Fibroblast of skin of left biceps (primary cell): ENCODE data around the gene LONRF3.
"Not testable (repeated sequence)": the region's sequence is repeated elsewhere in the genome, so short reads cannot be mapped to it uniquely, and the experiment has no call there.

Experiments
- DNase-seq, 2 experiments: peaks; one replicate each; pipeline ENCODE4 v3.0.0-alpha.2; 2013; ENCODE audit warnings: low read depth in 2 of 2

LONRF3 gene

DNA sequence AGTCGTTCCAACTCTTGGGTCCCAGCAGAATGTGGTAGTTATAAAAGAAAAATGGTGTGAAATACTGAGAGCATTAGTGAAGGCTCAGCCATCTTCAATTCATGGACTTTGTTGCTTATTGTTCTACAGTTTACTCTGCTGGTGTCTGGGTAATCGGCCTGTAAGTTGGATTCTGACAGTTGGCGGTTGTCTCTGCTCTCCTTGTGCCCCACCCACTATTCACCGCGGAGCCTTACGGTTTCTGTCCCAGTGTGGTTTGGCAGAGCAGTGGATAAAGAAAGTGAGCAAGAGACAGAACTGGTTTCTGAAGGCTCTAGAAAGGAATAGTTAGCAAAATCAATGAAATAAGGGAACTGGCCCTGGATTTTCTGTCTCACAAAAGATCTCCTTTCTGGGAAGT is 9.1 kb downstream of the LONRF3 start:
- no peak for DNase-seq

DNA sequence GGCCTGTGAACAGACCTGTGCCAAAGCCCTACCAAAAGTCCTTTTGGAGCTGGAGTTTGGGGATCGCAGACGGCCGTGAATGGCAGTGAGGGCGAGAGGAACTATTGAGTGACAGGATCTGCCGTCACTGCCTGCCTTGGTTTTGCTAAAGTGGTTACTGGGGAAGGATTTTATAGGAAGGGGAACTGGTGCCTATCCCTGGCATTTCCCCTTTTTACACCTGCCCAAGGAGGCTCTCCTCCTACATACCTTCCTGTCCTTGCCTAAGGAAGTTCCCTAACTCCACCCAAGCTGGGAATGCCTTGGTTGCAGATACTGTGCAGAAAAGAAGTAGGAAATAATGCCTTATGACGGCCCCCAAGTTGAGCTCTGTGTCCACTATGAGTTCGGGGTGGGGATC is 14.5 kb downstream of the LONRF3 start:
- no peak for DNase-seq

DNA sequence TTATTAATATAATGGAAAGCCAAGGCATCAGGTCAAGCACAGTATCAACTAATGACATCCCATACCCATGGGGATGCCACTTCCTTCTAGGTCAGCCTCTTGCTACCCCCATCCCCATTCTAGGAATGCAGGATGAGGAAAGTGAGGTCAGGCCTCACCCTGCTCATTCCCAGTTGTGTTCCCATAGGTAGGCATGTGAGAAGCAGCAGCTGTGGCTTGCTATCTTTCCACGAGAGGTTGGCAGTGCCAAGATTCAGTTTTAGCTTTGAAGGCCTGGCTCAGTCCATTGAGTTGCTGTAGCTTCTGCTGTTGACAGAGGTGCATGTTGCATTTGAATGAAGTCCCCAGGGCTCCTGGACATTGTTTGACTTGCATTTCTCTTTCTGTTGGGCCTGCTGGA is 15.5 kb downstream of the LONRF3 start:
- no peak for DNase-seq

DNA sequence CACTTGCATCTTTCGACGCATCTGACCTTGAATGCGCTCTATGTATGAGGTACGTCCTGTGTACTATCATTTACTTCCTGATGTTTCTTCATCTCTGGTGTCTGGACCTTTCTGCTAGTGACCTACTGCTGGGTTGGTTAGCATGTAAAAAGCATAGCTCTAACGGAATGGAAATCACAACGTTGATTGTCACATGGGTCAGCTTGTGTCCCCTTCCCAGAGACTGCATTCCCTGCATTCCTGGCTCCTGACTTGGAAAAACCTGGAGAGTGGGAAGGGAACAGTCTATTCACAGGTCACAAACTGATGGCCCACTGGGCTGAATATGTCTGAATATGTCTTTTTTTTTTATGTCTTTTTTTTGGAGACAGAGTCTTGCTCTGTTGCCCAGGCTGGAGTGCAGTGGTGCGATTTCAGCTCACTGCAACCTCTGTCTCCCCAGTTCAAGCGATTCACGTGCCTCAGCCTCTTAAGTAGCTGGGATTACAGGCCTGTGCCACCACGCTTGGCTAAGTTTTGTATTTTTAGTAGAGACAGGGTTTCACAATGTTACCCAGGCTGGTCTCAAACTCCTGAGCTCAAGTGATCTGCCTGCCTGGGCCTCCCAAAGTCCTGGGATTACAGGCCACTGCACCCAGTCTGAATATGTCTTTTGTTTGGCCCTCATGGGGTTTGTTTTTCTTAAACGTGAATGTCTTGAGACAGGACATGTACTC is 16.3 kb downstream of the LONRF3 start:
- no peak for DNase-seq

DNA sequence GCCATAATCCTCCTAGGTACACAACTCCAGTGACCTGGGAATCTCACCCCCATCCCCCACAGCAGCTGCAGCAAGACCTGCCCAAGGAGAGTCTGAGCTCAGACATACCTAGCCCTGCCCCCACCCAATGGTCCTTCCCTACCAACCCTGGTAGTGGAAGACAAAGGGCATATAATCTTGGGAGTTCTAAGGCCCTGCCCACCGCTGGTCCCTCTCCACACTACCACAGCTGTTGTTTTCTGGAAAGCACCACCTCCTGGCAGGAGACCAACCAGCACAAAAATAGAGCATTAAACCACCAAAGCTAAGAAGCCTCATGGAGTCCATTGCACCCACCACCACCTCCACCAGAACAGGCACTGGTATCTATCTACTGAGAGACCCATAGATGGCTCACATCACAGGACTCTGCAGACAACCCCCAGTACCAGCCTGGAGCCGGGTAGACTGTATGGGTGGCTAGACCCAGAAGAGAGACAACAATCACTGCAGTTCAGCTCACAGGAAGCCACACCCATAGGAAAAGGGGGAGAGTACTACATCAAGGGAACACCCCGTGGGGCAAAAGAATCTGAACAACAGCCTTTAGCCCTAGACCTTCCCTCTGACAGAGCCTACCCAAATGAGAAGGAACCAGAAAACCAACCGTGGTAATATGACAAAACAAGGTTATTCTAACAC is 18.2 kb downstream of the LONRF3 start:
- not testable (repeated sequence) for DNase-seq

DNA sequence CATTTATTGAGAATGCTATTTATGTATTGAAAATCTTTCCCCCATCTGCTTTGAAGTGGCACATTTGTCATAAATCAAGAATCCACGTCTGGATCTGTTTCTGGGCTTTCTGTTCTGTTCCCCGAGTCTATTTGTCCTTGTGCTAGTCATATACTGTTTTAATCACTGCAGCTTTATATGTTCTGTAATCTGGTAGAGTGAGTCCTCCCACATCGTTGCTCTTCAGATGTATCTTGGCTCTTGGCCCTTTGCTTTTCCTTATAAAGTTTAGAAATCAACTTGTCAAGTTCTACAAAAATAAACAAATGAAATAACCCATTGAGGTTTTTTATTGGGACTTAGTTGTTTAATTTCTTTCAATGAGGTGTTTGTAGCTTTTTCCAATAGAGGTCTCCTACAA is 29.0 kb downstream of the LONRF3 start:
- DNase-seq, result no peak

DNA sequence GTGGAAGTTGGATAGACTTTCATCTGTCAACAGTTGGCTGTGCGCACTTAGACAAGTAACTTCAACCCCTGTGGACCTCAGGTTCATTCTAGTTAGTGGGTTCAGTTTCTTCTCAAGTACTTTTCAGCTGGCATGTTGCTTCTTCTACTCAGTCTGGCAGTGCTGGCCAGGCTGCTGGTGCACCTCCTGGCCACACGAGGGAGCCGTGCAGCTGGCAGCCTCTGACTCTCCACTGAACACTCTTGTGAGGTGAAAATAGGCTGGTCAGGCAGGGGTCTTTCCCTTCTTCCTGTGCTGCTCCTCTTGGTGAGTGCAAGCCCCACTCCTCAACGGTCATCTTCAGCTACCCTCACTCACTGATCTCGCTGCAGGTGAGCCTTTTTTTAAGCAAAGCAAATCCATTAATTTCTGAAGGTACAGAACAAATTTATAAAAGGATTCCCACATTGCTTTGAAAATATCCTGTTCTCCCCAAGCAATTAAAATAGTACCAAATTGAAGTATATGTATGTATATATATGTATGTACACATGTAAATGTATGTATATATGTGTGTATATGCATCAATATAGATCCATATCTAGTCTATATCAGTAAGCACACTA is 30.6 kb downstream of the LONRF3 start:
- no peak for DNase-seq

DNA sequence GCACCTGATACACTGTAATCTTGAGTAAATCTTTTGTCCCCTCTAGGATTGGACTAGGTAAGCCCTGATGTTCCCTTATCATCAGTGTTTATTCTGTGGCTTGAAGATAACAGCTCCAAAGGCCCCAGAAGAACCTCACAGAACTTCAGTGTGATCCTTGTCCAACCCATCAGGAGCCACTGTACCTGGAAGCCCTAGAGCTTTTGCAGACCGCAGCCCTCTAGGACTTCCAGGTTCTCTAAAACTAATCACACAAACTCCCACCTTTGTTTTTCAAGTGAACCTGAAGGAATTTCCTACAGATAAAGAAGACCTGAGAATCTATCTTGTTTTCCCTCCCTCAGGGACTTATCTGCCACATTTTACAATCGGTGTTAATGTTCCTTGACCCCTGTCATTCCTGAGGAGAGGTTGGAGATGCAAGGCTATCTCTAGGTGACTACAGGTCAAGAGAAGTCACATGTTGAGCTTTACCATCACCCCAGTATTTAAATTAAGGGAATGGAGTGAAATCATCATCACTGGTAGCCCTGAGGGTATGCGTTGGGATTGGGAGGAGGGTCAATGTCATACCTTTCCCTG is 32.9 kb downstream of the LONRF3 start:
- DNase-seq, result no peak

DNA sequence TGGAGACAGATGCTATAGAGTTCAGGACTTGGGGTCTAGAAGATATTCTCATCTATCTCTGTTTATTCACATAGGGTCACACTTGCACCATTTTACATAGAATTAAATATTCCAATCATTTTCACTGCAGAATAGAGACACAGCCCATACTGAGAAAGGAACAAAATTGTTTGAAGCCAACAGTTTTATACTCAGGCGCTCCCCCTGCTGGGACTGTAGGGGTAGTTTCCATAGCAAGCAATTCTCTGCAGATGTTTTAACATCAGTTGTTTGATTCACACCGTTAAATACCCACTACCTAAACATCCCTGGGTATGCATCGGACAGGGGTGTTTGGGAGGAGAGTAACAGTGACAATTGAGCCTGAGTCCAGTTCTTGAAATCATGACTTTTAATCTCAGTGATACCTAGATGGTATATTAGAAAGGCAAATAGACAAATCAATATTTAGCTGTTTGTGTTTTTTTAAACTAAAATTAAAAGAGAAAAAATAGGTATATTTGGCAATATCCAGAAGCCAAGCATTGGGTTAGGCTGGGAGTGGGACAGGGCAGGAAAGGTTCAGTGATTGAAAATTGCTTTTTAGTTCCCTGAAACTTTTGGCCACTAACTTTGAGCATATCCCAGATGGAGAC is 33.8 kb downstream of the LONRF3 start:
- no peak for DNase-seq

DNA sequence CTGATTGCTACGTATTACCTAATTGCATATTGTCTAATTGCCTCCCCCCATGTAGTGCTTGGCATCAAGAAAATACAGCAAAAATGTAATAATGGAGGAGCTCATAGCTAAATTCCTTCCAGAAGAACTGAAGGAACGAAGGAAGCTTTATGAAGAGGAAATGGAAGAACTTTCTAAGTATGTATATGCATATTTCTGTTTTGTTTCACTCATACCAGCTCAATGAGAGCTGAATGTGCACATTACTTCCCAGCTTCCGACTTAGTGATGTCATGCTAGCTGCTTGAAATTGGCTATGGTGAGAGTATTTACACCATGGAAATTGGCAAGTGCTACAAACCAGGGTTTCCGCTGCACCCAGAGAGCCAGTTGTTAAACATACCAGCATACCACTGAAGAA is 34.7 kb downstream of the LONRF3 start:
- DNase-seq, result no peak

DNA sequence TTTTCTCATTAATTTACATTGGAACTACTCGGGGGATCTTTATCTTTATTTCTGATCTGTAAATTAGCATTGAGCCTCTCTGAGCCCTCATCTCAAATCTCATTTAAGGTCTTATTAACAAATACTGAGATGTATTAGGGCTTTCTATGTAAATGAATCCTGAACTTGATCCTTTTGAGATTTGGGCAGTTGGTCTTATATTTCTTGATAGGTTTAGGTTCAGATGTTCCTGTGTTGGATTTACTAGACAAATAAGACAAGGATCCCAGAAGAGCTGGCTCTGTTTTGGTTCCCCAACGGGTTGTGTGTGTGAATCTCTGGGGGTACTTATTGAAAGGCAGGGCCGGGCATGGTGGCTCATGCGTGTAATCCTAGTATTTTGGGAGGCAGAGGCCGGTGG is 36.1 kb downstream of the LONRF3 start:
- no peak for DNase-seq

DNA sequence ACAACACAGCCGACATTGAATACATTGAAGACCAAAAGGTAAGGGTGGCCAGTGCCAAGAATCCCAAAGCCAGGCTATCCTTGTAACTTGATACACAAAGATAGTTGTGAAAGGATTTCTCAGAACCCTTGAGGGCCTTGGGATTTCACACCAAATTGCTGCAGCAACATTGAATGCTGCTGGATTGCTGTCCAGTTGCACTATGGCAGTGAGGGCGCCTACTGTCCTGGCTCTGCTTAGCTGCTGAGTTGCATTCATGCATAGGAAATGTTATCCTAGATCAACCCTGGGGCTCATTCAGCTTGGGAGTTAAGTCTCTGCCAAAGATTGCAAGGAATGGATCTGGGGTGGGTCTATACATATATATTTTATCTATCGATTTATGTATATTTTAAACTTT is 38.7 kb downstream of the LONRF3 start:
- no peak for DNase-seq

DNA sequence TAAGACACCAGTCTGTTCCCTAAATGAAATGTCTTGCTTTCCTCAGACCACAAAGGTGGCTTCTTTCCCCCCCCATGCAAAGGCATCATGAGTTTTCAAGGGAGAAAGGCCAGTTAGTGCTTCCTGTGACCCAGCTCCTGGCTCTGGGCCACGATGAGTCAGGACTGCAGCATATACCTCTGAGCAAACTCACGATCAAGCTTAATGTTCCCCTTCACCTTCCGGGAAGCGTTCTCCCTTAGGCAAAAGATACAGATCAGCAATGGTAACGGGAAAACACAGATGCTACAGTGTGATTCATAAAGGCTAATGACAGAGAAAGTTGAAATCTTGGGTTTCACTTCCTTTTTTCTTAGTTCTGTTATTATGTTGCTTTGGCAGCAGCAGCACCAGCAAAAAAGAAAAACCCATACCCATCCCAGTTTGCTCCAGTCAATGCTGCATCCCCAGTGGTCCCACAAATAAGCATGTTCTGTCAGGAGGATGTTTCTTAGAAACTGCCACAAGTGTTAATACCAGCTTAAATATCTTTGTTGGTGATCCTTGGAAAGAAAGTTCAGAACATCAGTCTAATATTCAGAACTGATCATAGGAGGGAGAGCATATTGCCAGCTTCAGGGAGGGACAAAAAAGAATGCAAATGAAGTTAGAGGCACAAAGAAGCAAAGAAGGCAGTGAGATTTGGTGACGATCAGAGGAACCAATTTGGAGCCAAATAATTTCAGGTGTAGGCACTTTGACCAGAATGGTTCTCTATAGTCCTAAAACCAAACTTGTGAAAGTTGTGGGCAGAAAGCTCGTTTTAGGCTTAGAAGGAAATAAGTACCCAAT is 41.2 kb downstream of the LONRF3 start:
- DNase-seq, result peak; percentile 13

DNA sequence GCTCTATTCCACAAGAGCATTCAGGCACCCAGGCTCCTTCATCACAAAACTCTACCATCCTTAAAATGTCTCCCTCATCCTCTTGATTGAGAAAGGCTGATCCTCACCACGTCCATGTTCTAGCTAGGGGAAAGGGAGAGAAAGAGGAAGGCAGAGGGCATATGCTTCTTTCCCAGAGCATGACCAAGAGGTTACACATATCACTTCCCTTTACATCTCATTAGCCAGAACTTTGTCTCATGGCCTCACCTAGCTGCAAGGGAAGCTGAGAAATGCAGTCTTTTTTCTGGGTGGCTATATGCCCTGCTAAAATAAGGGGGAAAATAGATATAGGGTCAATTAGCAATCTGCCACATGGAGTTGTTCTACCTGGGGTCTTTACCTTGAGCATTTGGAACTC is 42.7 kb downstream of the LONRF3 start:
- DNase-seq, result no peak

DNA sequence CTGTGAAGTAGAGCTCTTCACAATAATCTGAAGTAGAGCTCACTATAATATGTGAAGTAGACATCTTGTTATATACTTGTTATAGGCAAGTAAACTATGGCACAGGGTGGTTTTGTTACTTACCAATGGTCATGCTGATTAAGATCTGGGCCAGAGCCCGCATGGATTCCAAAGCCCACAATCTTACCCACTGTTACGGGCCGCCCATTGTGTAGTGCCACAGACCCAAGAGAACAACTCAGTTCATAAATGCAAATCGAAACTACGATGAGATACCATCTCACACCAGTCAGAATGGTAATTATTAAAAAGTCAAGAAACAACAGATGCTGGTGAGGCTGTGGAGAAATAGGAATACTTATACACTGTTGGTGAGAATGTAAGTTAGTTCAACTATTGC is 51.5 kb downstream of the LONRF3 start:
- DNase-seq, result no peak

DNA sequence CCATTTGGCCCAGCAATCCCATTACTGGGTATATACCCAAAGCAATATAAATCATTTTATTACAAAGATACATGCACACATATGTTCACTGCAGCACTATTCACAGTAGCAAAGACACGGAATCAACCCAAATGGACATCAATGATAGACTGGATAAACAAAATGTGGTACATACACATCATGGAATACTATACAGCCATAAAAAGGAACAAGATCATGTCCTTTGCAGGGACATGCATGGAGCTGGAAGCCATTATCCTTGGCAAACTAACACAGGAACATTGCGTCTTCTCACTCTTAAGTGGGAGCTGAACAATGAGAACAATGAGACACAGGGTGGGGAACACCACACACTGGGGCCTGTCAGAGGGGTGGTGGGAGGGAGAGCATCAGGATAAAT is 51.9 kb downstream of the LONRF3 start:
- DNase-seq, result not testable (repeated sequence)

DNA sequence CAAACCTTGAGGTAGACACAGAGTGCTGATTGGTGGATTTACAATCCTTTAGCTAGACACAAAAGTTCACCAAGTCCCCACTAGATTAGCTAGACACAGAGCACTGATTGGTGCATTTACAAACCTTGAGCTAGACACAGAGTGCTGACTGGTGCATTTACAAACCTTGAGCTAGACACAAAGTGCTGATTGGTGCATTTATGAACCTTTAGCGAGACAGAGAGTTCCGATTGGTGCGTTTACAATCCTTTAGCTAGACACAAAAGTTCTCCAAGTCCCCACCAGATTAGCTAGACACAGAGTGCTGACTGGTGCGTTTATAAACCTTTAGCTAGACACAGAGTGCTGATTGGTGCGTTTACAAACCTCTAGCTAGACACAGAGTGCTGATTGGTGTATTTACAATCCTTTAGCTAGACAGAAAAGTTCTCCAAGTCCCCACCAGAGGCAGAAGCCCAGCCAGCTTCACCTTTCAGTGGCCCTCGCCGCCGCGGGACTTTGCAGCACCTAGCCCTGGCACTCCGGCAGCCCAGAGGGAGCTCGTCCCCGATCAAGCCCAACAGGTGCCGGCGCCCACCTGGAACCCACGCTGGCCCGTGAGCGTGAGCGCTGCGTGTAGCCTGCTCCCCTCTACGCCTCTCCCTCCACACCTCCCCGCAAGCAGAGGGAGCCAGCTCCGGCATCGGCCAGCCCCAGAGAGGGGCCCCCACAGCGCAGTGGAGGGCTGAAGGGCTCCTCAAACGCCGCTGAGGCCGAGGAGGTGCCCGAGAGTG is 53.7 kb downstream of the LONRF3 start:
- not testable (repeated sequence) for DNase-seq

DNA sequence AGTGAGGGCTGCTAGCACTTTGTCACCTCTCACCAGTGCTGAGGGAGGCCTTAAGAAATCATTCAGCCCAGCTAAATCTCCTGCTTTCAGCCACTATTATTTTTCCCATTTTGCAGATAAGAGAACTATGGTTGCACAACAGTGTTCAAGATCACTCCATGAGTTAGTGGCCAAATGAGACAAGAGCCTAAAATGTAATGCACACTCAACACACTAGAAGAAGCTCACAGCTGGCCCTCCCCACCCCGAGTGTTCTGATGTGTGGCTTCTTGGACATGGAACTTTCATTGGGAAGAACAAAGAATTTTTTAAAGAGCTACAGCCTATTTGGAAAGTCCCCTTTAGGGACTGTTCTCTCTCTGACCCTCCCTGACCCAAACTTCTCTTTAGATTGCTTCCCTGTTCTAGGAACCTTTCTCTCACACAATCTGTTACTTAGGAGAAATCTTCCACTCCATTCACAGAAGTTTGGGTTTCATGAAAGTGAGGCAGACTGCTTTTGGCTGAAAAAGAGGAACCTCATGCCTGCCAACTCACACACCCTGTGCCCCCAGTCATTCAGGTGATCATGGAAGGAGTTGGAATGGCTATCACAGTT is 54.4 kb downstream of the LONRF3 start:
- DNase-seq, result no peak

DNA sequence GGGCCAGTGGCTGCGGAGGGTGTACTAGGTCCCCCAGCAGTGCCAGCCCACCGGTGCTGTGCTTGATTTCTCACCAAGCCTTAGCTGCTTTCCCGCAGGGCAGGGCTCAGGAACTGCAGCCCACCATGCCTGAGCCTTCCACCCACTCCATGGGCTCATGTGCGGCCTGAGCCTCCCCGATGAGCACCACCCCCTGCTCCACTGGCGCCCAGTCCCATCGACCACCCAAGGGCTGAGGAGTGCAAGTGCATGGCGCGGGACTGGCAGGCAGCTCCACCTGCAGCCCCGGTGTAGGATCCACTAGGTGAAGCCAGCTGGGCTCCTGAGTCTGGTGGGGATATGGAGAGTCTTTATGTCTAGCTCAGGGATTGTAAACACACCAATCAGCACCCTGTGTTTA is 55.2 kb downstream of the LONRF3 start:
- DNase-seq, result not testable (repeated sequence)

DNA sequence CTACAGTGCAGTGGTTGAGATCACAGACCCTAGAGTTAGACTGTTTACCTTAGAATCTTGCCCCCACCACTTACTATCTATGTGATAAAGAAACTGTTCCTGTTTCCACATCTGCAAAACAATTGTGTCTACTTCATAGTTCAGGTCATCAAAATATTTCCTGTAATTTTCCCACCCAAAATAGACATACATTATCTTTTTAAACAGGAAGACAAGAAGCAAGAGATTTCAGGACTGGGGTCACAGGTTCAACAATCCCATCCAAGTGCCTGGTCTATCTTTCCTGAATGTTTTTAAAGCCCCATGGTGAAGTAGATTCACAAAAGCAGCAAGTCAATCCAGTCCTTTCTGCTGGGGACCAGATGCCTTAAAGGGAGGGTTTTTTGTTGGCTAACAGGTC is 56.6 kb downstream of the LONRF3 start:
- DNase-seq, result no peak
